Stimulated activated CD8-positive, alpha-beta memory T cell treated with anti-CD3 and anti-CD28 coated beads, Interleukin-7, amount 100 ng/mL, for 48 hours (primary cell): ENCODE measurements around the gene KIF19.
"Not testable (repeated sequence)": the region's sequence is repeated elsewhere in the genome, so short reads cannot be mapped to it uniquely, and the experiment has no call there.

Experiments used
- DNase-seq, 2 donors: peaks; one replicate each; pipeline ENCODE4 v3.0.0-alpha.2; 2020; ENCODE audit warnings: low read depth in 1 of 2; ENCODE audit errors: extremely low read depth in 1 of 2

KIF19 gene, protein sequence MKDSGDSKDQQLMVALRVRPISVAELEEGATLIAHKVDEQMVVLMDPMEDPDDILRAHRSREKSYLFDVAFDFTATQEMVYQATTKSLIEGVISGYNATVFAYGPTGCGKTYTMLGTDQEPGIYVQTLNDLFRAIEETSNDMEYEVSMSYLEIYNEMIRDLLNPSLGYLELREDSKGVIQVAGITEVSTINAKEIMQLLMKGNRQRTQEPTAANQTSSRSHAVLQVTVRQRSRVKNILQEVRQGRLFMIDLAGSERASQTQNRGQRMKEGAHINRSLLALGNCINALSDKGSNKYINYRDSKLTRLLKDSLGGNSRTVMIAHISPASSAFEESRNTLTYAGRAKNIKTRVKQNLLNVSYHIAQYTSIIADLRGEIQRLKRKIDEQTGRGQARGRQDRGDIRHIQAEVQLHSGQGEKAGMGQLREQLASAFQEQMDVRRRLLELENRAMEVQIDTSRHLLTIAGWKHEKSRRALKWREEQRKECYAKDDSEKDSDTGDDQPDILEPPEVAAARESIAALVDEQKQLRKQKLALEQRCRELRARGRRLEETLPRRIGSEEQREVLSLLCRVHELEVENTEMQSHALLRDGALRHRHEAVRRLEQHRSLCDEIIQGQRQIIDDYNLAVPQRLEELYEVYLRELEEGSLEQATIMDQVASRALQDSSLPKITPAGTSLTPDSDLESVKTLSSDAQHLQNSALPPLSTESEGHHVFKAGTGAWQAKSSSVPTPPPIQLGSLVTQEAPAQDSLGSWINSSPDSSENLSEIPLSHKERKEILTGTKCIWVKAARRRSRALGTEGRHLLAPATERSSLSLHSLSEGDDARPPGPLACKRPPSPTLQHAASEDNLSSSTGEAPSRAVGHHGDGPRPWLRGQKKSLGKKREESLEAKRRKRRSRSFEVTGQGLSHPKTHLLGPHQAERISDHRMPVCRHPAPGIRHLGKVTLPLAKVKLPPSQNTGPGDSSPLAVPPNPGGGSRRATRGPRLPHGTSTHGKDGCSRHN

DNA sequence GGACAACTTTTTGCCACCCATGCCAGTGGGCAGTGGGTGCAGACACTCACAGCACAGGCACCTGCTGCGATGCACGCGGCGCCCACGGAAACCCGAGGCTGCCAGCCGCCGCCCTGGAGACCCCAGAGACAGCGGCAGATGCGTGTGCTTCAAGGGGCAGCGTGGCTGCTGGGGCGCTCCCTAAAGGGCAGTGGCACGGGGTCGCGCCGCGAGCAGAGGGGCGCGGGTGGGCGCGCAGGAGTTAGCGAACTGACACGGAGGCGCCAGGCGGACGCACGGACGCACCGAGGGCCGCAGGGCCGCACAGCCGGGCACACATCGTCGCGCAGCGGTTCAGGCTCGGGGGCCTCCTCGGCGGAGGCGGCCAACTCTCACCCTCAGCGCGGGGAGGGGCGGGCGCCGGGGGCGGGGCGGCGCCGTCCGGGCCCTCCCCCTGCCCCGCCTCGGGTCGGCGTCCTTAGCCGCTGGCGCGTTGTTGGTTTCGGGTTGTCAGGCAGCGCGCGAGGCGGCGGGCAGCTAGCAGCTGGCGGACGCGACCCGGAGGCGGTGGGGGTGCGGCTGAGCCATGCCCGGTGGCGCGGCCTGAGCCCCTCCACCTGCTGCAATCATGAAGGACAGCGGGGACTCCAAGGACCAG, at the start of gene KIF19:
Gene KIF19 (plus strand): TSS at position 484 of the 637 bp plus-strand sequence. CDS start 124 bp downstream, at position 608.
- DNase-seq = peak; percentile 31 to 45

DNA sequence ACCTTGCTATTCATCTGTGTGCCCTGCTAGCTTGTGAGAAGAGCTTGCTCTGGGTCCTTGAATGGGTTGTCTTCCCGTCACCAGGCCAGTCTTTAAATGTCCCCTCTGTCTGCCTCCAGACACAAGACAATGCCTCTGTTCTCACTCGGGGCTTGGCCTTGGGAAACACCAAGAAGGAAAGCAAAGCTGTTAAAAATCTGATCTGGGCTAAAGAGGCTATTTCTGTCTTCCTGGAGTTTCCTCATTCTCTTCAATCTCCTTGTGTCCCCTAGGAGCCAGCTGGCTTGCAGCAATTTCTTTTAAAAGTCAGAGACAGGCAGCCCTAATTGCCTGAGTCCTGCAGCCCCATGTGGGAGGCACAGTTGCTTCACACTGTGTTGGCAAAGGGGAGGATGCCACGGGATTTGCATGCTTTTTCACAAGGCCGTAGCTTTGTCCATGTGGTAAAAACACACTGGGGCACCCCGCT, 49.5 kb upstream of the KIF19 start:
- no peak for DNase-seq

DNA sequence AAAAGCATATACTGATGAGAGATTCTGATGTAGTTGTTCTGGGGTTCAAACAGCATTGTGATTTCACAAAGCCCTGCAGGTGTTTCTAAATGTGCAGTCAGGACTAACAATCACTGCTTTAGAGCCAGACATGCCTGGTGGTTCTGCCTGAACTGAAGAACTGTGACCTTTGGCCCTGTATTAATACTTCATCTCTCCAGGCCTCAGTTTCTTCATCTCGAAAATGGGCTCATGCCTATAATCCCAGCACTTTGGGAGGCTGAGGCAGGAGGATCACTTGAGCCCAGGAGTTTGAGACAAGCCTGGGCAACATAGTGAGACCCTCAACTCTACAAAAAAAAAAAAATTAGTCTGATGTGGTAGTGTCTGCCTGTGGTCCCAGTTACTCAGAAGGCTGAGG, 48.1 kb upstream of the KIF19 start:
- DNase-seq = no peak

DNA sequence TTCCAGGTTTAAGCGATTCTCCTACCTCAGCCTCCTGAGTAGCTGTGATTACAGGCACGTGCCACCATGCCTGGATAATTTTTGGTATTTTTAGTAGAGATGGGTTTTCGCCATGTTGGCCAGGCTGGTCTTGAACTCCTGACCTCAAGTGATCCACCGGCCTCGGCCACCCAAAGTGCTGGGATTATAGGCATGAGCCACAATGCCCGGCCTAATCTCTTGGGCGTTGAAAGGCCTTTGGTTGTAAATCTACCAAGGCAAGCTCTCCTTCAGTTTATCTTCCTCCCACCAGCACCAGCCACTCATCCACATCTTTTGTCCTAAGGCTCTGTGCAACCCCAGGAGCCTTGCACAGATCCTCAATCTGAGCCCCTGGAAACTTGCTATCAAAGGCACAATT, 46.4 kb upstream of the KIF19 start:
- DNase-seq = not testable (repeated sequence)

DNA sequence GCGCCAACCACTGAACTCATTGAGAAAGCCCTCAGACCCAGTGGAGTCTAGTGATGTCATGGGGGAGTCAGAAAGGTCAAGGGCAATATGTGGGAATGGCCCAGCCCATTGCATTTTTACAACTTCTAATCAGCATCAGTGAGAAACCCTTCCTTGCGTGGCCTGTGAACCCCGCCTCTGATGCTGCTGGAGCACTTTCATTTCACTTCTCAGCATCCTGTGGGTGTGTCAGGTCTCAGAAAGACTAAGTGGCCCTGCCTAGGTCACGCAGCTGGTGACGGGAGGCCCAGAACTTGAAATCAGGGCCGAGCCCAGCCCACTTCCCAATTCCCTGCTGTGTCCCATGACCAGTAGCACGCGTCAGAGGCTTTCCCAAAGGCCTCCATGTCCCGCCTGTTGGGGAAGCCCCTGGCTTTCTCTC, 45.9 kb upstream of the KIF19 start:
- DNase-seq = peak in 1 of 2 donors; percentile 65

DNA sequence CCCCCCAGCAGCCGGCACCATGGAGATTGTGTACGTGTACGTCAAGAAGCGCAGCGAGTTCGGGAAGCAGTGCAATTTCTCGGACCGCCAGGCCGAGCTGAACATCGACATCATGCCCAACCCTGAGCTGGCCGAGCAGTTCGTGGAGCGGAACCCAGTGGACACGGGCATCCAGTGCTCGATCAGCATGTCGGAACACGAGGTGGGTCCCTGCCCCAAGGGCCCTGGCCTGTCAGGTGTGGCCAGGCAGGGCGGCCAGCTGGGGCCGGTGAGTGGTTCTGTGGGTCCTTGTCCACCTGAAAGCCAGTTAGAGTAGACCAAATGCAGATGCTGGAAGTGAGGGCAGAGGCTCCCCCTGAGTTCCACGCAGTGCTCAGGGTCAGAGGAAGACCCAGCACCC, 44.2 kb upstream of the KIF19 start:
- DNase-seq = no peak

DNA sequence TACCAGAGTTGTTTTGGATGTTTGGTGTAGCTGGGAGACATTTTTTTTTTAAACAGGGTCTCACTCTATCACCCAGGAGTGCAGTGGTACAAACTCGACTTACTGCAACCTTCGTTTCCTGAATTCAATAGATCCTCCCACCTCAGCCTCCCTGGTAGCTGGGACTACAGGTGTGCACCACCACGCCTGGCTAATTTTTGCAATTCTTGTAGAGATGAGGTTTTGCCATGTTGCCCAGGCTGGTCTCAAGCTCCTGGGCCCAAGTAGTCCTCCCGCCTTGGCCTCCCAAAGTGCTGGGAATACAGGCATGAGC, 43.8 kb upstream of the KIF19 start:
- DNase-seq = not testable (repeated sequence)

DNA sequence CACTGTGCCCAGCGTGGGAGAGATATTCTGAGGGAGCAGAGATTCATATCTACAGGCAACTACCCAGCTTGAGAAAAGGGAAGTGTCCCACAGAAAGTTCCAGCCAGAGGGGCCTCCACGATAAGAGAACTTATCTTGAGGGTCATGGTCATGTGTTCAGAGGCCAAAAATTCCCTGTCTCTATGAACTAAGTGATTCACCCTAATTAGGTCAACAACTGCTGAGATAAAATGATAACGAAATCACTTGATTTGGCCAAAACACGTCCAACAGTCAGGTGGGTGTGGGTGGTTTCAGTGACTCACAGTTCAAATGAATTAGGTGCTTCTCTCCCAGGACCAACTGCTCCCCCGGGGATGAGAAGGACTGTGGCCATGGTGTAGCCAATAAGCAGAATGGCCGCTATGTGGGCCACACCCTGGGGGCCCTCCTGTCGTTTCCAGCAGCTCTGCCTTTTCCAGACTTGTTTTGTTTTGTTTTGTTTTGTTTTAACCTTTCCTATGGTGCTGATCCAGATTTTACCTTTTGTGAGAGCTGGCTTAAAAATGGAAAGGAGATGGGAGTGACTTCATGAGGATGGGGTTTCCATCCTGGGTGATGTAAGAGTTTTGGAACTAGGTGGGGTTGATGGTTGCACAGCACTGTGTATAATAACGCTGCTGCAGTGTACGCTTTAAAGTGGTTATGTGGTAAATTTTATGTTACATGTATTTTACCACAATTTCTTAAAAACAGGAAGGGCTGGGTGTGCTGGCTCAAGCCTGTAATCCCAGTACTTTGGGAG, 43.2 kb upstream of the KIF19 start:
- DNase-seq = peak; percentile 64 to 84

DNA sequence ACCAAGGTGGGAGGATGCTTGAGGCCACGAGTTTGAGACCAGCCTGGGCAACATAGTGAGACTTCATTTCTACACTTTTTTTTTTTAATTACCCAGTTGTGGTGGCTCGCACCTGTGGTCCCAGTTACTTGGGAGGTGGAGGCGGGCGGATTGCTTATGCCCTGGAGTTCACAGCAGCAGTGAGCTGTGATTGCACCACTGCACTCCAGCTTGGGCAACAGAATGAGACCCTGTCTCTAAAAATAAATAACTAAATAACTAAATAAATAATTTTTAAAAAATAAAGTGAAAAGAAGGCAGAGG, 42.7 kb upstream of the KIF19 start:
- DNase-seq = no peak

DNA sequence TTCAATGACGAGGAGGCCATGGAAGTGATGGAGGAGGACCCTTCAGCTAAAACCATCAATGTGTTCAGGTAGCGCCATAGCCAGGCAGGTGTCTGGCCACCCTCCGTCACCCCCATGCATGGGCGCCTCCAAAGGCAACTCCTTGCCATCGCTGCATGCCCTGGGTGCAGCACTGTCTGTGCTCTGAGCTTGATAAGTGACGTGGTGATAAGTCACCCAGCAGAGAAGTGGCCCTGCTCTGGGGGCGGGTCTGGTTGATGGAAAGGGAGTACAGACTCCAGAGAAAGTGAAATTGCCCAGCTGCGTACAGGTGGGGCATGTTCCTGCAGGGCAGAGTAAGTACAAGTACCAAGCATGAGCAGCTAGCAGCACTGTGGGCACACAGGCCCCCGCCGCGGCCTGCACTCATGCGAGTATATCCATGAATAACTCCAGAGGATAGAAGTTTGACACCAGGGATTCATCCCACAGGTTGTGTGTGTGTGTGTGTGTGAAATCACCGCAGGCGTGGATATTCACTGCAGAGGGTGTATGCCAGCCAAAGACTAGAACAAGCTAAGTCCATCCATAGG, 38.9 kb upstream of the KIF19 start:
- DNase-seq = no peak

DNA sequence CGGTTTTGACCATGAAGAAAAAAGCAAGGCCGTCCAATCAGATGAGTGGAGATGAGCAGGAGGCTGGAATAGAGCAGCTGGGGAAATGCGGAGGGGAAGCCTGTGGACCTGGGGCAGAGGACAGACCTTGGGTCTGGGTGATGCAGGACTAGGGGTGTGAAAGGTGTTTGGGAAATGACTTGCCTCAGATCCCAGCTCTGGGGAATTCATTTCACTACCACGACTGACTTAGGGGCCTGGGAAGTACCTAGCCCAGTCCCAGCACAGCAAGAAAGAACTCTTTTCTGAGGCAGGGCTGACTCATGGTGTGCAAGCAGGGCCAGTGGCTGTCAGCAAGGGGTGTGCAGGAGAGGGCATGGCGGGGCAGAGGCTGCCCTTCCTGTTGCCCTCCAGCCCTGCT, 37.2 kb upstream of the KIF19 start:
- peak in 1 of 2 donors; percentile 48 for DNase-seq

DNA sequence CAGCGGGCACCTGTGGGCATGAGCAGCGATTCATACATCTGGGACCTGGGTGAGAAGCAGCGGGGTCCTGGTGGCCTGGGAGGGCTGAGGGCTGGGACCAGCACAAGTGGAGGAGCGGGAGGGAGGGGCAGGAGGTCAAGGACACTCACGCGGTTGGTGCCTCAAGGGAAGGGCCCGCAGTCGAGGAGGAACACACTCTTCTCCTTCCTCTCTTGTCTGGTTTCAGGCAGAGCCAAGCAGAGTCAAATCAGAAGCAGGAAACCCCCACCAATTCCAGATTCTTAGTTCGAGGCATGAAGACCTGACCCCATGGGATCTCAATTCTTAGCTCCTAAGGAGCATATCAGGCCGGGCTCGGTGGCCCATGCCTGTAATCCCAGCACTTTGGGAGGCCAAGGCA, 36.3 kb upstream of the KIF19 start:
- no peak for DNase-seq

DNA sequence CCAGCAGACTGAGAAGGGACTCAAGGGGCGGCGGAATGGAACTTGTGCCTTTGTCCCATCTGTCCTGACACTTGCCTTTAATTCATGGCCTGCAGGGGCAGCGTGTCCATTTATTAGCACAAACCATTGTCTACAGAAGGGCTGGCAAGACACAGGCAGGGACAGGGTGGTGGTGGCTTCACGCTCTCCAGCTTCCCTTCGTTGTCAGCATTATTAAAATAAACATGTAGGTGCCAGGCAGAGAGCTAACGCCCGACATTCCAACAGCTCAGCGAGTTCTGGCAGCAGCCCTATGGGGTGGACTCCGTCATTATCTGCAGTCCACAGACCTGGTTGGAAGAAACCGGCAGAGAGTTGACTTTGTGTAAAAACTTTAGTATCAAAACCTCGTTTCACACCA, 35.7 kb upstream of the KIF19 start:
- no peak for DNase-seq

DNA sequence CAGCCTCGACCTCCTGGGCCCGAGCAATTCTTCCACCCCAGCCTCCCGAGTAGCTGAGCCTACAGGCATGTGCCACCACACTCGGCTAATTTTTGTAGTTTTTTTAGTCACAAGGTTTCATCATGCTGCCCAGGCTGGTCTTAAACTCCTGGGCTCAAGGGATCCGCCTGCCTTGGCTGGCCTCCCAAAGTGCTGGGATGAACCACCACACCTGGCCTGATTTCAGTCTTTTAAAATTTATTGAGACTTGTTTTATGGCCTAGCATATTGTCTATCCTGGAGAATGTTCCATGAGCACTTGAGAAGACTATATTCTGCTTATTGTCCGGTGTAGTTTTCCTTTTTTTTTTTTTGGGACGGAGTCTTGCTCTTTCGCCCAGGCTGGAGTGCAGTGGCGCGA, 33.5 kb upstream of the KIF19 start:
- no peak for DNase-seq

DNA sequence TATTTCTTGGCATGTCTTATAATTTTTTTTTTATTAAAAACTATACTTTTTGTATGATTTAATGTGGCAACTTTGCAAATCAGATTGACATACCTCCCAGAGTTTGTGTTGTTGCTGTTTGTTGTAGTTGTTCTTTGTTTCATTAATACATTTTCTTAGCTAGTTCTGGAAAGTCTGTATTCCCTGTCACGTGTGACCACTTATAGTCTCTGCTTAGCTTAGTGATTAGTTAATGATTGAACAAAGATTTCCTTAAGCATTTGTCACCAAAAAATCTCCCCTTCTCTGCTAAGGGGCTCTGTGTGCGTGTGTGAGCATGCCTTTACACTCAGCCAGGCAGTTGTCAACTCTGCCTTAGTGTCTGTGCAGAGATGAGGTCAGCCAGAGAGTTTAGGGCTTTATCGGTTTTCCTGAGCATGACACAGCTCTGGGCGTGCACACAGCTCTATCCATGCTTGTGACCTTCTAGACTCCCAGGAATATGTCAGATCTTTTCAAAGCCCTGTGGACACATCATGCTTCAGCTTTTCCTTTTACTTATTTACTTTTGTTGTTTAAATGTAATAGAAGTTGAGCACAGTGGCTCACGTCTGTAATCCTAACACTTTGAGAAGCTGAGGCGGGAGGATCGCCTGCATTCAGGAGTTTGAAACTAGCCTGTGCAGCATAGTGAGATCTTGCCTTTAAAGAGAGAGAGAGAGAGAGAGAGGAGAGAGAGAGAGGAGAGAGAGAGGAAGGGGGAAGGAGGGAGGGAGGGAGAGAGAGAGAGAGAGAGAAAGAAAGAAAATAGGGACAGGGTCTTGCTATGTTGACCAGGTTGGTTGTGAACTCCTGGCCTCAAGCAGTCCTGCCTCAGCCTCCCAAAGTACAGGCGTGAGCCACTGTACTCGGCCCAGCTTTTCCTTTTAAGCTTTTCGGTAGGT, 30.1 kb upstream of the KIF19 start:
- no peak for DNase-seq

DNA sequence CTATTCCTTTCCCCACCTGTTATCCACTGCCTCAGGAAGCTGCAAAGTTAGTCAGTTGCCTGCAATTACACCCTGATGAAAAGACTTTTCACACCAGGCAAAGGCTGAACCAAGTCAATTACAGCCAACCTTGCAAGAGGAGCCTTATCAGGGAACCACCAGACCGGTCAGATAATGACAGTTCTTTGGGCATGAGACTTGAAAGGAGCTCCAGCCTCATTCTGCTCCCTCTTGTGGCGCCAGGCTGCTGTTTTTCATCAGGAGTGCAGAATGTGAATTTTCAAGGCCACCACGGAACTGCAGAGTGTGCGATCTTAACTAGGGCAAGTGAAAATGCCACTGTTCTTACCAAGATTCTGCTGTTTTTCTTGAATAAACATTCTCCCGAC, 29.5 kb upstream of the KIF19 start:
- no peak for DNase-seq

DNA sequence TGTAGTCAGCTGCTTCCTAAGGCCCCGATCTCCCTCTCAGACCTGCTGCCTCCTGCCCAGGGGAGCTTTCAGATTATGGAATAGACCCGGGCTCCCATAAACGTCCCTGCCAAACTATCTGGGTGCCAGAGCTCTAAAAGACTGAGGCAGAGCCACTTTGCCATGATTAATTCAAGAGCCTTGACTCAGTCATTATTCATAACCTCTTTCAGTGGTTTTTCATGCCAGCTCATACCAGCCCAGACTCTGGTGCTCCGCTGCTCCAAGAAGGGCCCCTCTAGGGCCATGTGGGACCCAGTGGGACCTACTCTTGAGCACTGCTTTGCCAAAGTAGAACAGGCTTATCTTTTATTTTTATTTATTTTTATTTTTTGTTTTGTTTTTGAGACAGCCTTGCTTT, 28.1 kb upstream of the KIF19 start:
- DNase-seq = peak in 1 of 2 donors; percentile 70

DNA sequence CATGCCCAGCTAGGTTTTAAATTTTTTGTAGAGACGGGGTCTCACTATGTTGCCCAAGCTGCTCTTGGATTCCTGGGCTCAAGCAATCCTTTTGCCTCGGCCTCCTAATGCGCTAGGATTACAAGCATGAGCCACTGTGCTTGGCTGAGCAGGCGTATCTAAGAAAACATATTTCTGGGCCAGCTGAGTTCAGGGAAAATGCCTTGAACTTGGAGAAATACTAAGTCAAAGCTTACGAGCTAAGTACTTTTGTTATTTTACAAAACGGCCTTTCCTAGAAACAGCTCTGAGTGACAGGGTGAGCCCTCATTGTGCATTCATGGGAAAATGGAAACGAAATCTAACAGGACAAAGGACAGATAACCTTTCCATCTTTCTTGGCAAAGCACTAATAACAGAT, 27.2 kb upstream of the KIF19 start:
- no peak for DNase-seq
